Right lobe of liver (tissue), 4 donors: Measurements from ENCODE around the gene ALK.

Source experiments
- CTCF ChIP-seq, 4 donors: fragments of 200-600 bp in 3 of 4; fragments of 450-650 bp in 1 of 4; IDR thresholded peaks; one replicate each; pipeline versions ENCODE4 v1.5.1 to v1.8.0; 2016 to 2022; ENCODE audit warnings: antibody characterized with exemption in 4 of 4, mild to moderate bottlenecking in 2 of 4
- POLR2A ChIP-seq: fragments of 450-650 bp; IDR thresholded peaks from one replicate; pipeline ENCODE4 v1.6.1; 2017; ENCODE audit warnings: antibody characterized with exemption, mild to moderate bottlenecking
- donor health status: DM: no; HTN: no; CAD: no.
- donor health status: DM: no; HTN: no; CAD: no.
- donor health status: DM: no; HTN: yes; CAD: no.

- TF ChIP-seq CTCF (IDR thresholded peaks at IDR 0.05) (no peak), POLR2A (no peak)
Measured at GRCh38 chr2:29920631-29921559, 491 bp downstream of the ALK start.
